ENCODE data around the gene HELLS. TPM values are rescaled to one million over a fixed set of nuclear protein-coding genes. Genes with fewer than 3 reads are reported as not detected.

The HELLS gene
- total and polyA plus RNA-seq, 2 of the 8 experiments (the other 6 are each of a cell fraction or from before 2014, with no cell fraction given), result 147 to 371 TPM

DNA sequence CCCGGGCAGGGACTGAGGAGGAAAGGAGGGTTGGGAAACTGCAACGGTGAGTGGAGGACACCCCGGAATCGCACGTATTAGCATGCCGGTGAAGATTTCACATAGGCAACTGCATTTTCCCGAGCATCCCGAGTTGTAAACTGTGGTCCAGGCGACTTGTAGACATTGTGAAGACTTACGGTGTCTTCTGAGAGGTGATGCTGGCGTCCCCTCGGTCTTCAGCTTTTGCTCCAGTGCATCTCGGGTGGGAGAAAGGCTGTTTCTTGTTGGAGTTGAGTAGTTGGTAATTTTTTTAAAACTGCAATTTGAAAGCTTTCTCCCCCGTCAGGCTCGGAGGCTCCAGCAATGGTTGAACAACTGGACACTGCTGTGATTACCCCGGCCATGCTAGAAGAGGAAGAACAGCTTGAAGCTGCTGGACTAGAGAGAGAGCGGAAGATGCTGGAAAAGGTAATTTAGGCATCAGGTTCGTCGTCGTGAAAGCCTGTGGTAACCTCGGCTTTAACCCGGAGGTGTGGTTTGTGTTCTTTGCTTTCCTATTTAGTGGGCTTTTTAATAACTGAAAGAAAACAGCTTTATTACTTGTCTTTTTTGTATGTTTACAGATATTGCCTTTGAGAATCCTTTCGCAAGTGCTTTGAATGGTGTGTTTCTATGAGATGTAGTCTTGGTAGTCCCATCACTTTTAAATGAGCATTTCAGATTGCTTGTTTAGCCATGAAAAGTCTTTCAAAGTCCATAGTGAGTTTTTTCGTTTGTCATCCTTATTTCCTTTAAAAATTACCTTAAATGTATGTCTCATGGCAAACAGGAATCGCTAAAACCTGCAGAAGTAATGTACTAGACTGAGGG, 687 bp downstream of the HELLS start:
- peak overlapping the region; percentile 99 for H4K8ac ChIP-seq (ENCODE audit: extremely low read depth, insufficient read depth, low read length)
- H2BK120ac ChIP-seq (replicated peaks; ENCODE audit: low read depth, low read length), result no peak overlapping the region
- H3K27ac ChIP-seq (ENCODE audit: low read depth, low read length), result peak overlapping the region; percentile 95
- H3K4ac ChIP-seq (replicated peaks; ENCODE audit: insufficient read length, low read depth, low read length), result peak overlapping the region; percentile 92
- peaks cover 0 to 11% (median 4%) of the 10 kb centered on the region in 4 experiments; a peak in 5 of 7 replicates for H3K4me1 ChIP-seq (replicated peaks in 1 of 4; ENCODE audit: control insufficient read depth in 3 of 4, insufficient read depth in 4 of 4, low read length in 3 of 4)
- ChIA-PET CTCF (ENCODE audit: partially characterized antibody) (no interaction called here), POLR2A (ENCODE audit: partially characterized antibody) (interaction anchor here (0.6 to 8.1 kb wide), 17 partner anchors 13 to 685 kb away, joined by 3 to 146 read pairs (median 4); partner anchors contain the start of gene TBC1D12)
- H3K79me1 ChIP-seq (ENCODE audit: low read depth, low read length), result no peaks in the 10 kb centered on the region
- H3K14ac ChIP-seq (ENCODE audit: insufficient read length), result no peak overlapping the region
- no peak overlapping the region for H2BK15ac ChIP-seq (ENCODE audit: low read length)
- peak overlapping the region; percentile 78 for H3K4me2 ChIP-seq (ENCODE audit: insufficient read depth in 1 of 2, low read depth in 2 of 2, low read length in 2 of 2)
- no peaks in the 10 kb centered on the region for H3K27me3 ChIP-seq (replicated peaks in 1 of 4; ENCODE audit: control insufficient read depth in 3 of 4, extremely low read depth in 1 of 4, insufficient read depth in 3 of 4, low read length in 3 of 4)
- peak overlapping the region; percentile 70; the same call in 1 of the 2 replicates for H2AK5ac ChIP-seq (ENCODE audit: low read depth, low read length)
- H2AFZ ChIP-seq (ENCODE audit: low read length), result peak overlapping the region; percentile 53; the same call in 1 of the 2 replicates
- TF ChIP-seq SAP30 (IDR thresholded peaks at IDR 0.05; ENCODE audit: insufficient read depth, insufficient replicate concordance, low read length) (peak; percentile 50), CHD2 (IDR thresholded peaks at IDR 0.05; ENCODE audit: low read length) (no peak), RBBP5 (IDR thresholded peaks at IDR 0.05; ENCODE audit: borderline replicate concordance, low read depth, low read length) (no peak), KDM5A (IDR thresholded peaks at IDR 0.05; ENCODE audit: low read length) (0 out of 2 replicates have a peak, but pooled peaks have one; percentile 19)
- peak overlapping the region; percentile 97 to 100 (median 98) for H3K4me3 ChIP-seq (ENCODE audit: extremely low read depth in 1 of 4, insufficient read depth in 2 of 4, low read depth in 3 of 4, low read length in 4 of 4)
- no peak for FAIRE-seq
- peak overlapping the region; percentile 95 for H3K56ac ChIP-seq (replicated peaks; ENCODE audit: insufficient read length, low read depth, low read length)
- H3K9ac ChIP-seq (replicated peaks in 1 of 4; ENCODE audit: extremely low read depth in 1 of 4, low read depth in 3 of 4, low read length in 3 of 4), result peak overlapping the region; percentile 98 to 99 (median 98)
- H3K18ac ChIP-seq (ENCODE audit: extremely low read depth, low read length), result peak overlapping the region; percentile 85
- H3K79me2 ChIP-seq (ENCODE audit: control insufficient read depth in 1 of 2, insufficient read depth in 2 of 2, low read length in 2 of 2), result peaks cover 12 to 57% of the 10 kb centered on the region in 2 experiments; a peak in 3 of 4 replicates
- peaks cover 0 to 40% (median 2%) of the 10 kb centered on the region in 4 experiments; a peak in 4 of 8 replicates for H3K36me3 ChIP-seq (ENCODE audit: control insufficient read depth in 2 of 4, insufficient read depth in 4 of 4, low read length in 3 of 4)
- DNase-seq (ENCODE audit: low read depth in 1 of 2, low spot score in 2 of 2), result no peak
- H4K20me1 ChIP-seq (replicated peaks in 1 of 2; ENCODE audit: control insufficient read depth in 1 of 2, insufficient read depth in 2 of 2, low read length in 2 of 2), result peaks cover 2 to 4% of the 10 kb centered on the region in 2 experiments
- peak overlapping the region; percentile 69; the same call in 1 of the 2 replicates for H2BK12ac ChIP-seq (ENCODE audit: low read depth, low read length)
- no peak overlapping the region for H3K23ac ChIP-seq (ENCODE audit: insufficient read length)
- H2BK20ac ChIP-seq (ENCODE audit: low read length), result no peak overlapping the region
- peak overlapping the region; percentile 93 for H4K91ac ChIP-seq (replicated peaks; ENCODE audit: insufficient read length, low read length)
- H4K5ac ChIP-seq (ENCODE audit: insufficient read length, low read depth, low read length), result peak overlapping the region; percentile 65
- H3K23me2 ChIP-seq (ENCODE audit: low read depth, low read length), result peaks cover 6% of the 10 kb centered on the region
- H2BK5ac ChIP-seq (ENCODE audit: low read depth, low read length), result peak overlapping the region; percentile 96
- no peaks in the 10 kb centered on the region for H3K9me3 ChIP-seq (ENCODE audit: insufficient read depth in 2 of 2, low read depth in 1 of 2, low read length in 1 of 2)
- WGBS, 2 experiments (ENCODE audit: extremely low coverage in 1 of 2, insufficient coverage in 1 of 2, insufficient read length in 1 of 2, insufficient replicate concordance in 2 of 2, low coverage in 1 of 2, low lambda C conversion rate in 2 of 2, missing lambda C conversion rate in 1 of 2), result 3% methylated on average over 25 of the region's 25 CpGs; no CpG with 5 or more reads in 1 of the 2 experiments

Data from H1 (cell line).